ENCODE measurements around the gene MPC2. TPM values are rescaled to one million over a fixed set of nuclear protein-coding genes. Genes with fewer than 3 reads are reported as not detected.

The MPC2 gene
- total and polyA plus RNA-seq, 7 donors: 44.4 to 252 (median 64.2) TPM

GRCh38 chr1:167910530-167910929 is 26.3 kb downstream of the MPC2 start:
- TF ChIP-seq POLR2AphosphoS5 (IDR thresholded peaks at IDR 0.05) (no peak), CTCF (IDR thresholded peaks at IDR 0.05) (no peak), EP300 (IDR thresholded peaks at IDR 0.05) (no peak), POLR2A (IDR thresholded peaks at IDR 0.05) (no peak)
- H3K4me3 ChIP-seq: no peak overlapping the region
- H3K9me3 ChIP-seq: no peaks in the 10 kb centered on the region
- no peaks in the 10 kb centered on the region for H3K4me1 ChIP-seq
- H3K27ac ChIP-seq: no peak overlapping the region
- no peaks in the 10 kb centered on the region for H3K27me3 ChIP-seq
- H3K36me3 ChIP-seq: peaks cover 0 to 17% (median 0%) of the 10 kb centered on the region in 4 donors
- no peak for DNase-seq
- 58 to 59% methylated on average over 2 of the region's 2 CpGs for WGBS, 2 donors
- intact Hi-C loops (cut with DNase I): no loop called here

GRCh38 chr1:167909691-167910180 is 27.1 kb downstream of the MPC2 start:
- intact Hi-C loops (cut with DNase I): no loop called here
- Histone ChIP-seq H3K36me3 (peaks cover 0 to 11% (median 0%) of the 10 kb centered on the region in 4 donors), H3K27ac (no peak overlapping the region), H3K27me3 (no peaks in the 10 kb centered on the region), H3K4me3 (no peak overlapping the region), H3K4me1 (peaks cover 0 to 6% (median 2%) of the 10 kb centered on the region in 4 donors), H3K9me3 (no peaks in the 10 kb centered on the region)
- 86 to 92% methylated on average over 6 of the region's 6 CpGs for WGBS, 2 donors
- TF ChIP-seq POLR2AphosphoS5 (IDR thresholded peaks at IDR 0.05) (no peak), CTCF (IDR thresholded peaks at IDR 0.05) (no peak), EP300 (IDR thresholded peaks at IDR 0.05) (no peak), POLR2A (IDR thresholded peaks at IDR 0.05) (no peak)
- no peak for DNase-seq

DNA sequence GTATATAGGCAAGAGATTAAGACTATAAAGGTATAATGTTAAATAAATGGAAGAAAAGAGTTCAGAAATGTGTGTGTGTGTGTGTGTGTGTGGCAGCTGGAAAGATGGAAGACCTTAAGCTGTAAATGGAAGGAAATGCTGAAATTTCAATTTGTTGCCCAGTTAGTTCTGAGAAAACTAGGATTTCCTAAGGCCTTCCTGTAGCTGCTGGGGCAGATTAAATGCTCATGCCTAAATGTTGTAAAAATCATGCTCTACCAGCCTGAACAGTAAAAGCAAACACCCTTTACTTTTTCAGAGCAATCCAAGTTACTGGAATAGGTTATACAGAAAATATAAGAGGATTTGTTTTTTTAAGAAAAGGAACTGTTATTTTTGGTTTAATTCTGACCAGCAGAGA is 31.2 kb downstream of the MPC2 start:
- TF ChIP-seq POLR2AphosphoS5 (IDR thresholded peaks at IDR 0.05) (no peak), EP300 (IDR thresholded peaks at IDR 0.05) (no peak), POLR2A (IDR thresholded peaks at IDR 0.05) (no peak), CTCF (IDR thresholded peaks at IDR 0.05) (no peak)
- Histone ChIP-seq H3K4me1 (peaks cover 0 to 11% (median 3%) of the 10 kb centered on the region in 4 donors), H3K4me3 (no peak overlapping the region), H3K36me3 (no peaks in the 10 kb centered on the region), H3K27ac (no peak overlapping the region), H3K9me3 (no peaks in the 10 kb centered on the region), H3K27me3 (no peaks in the 10 kb centered on the region)
- intact Hi-C loops (cut with DNase I): no loop called here
- no peak for DNase-seq

DNA sequence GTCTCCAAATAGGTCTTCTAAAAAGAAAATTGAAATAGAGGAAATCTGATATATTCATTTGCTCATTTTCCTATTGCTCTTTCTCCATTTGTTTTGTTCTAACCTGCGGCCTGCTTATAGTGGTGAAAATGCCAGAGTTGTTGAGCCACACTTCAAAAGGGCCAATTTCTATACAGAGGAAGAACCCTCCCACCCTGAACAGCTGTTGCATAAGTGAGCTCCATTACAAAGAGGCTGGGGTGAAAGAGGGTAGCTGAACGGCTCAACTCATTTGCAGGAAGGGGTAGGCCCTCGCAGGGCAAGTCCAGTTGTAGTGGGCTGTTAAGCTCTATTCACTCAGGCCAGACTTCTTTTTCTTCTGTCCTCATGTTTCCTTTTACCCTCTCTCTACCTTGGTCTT is 31.7 kb downstream of the MPC2 start:
- H3K27me3 ChIP-seq: no peaks in the 10 kb centered on the region
- H3K4me1 ChIP-seq: peaks cover 0 to 11% (median 3%) of the 10 kb centered on the region in 4 donors
- no peaks in the 10 kb centered on the region for H3K9me3 ChIP-seq
- no peak overlapping the region for H3K27ac ChIP-seq
- no peak for DNase-seq
- WGBS, 2 donors: 75 to 85% methylated on average over 3 of the region's 3 CpGs
- intact Hi-C loops (cut with DNase I): no loop called here
- H3K36me3 ChIP-seq: no peaks in the 10 kb centered on the region
- H3K4me3 ChIP-seq: no peak overlapping the region
- TF ChIP-seq POLR2A (IDR thresholded peaks at IDR 0.05): no peak
- no peak for TF ChIP-seq CTCF (IDR thresholded peaks at IDR 0.05)
- no peak for TF ChIP-seq EP300 (IDR thresholded peaks at IDR 0.05)
- TF ChIP-seq POLR2AphosphoS5 (IDR thresholded peaks at IDR 0.05): no peak

DNA sequence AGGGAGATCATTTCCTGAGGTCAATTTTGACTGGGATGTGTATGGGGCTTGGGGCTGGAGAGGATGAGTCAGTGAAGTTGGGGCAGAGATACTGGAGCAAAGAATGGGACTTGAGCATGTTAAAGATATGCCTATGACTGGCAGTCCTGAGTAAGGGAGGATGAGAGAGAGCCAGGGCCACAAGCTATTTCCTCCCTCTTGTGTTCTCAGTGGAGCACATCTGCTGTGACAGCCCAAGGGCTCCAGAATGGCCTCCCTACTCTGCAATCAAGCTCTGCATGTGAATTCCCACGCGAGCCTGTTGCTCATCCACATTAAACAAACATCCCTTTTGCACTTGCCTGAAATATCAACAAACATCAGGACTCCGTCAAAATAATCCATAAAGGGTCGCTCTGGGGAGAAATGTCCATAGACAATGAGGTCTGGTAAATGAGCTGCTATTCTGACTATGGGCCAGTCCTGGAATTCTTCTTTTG is 32.2 kb downstream of the MPC2 start:
- H3K4me3 ChIP-seq: no peak overlapping the region
- H3K27me3 ChIP-seq: no peaks in the 10 kb centered on the region
- H3K36me3 ChIP-seq: no peaks in the 10 kb centered on the region
- H3K27ac ChIP-seq: no peak overlapping the region
- no peak for TF ChIP-seq EP300 (IDR thresholded peaks at IDR 0.05)
- TF ChIP-seq POLR2A (IDR thresholded peaks at IDR 0.05): no peak
- no peak for TF ChIP-seq POLR2AphosphoS5 (IDR thresholded peaks at IDR 0.05)
- TF ChIP-seq CTCF (IDR thresholded peaks at IDR 0.05): no peak
- H3K4me1 ChIP-seq: peaks cover 0 to 11% (median 4%) of the 10 kb centered on the region in 4 donors
- no peak for DNase-seq
- intact Hi-C loops (cut with DNase I): no loop called here
- WGBS, 2 donors: 60 to 69% methylated on average over 4 of the region's 4 CpGs
- H3K9me3 ChIP-seq: no peaks in the 10 kb centered on the region
